ENCODE measurements around the gene PDE4B. TPM values are rescaled to one million over a fixed set of nuclear protein-coding genes. Genes with fewer than 3 reads are reported as not detected.
"Not testable (repeated sequence)": the region's sequence is repeated elsewhere in the genome, so short reads cannot be mapped to it uniquely, and the experiment has no call there.

Gene PDE4B
- total RNA-seq, 2 experiments from 2014 or later: 42.2 to 71.2 TPM

GRCh38 chr1:65825741-65826140 is 33.0 kb downstream of the PDE4B start:
- Mint-ChIP-seq H3K4me1 (peaks cover 14% of the 10 kb centered on the region), H3K9me3 (ENCODE audit: low read depth) (peaks cover 3% of the 10 kb centered on the region), H3K4me3 (no peak overlapping the region), H3K27me3 (peaks cover 62% of the 10 kb centered on the region), H3K27ac (no peak overlapping the region), H3K36me3 (peaks cover 11% of the 10 kb centered on the region)
- CTCF ChIA-PET: no interaction called here
- no peak for DNase-seq
- ATAC-seq: no peak

DNA sequence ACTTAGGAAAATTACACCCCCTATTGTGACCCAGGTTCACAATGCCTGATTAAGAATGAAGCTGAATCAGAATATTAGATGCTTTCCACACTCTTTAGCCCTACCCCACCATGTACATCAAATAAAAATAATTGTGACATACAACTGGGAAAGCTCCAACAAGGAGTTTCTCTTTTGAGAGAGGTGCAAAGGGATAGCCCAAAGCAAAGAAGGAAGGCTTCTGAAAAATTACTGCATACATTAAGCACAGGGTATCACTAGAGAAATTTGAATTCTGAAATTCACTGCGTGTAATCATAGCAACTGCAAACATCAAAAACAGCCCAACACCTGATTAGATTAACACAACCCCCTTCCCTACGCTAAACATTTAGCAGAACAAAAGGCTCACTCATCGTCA is 34.1 kb downstream of the PDE4B start:
- Mint-ChIP-seq H3K36me3 (peaks cover 11% of the 10 kb centered on the region), H3K4me1 (peaks cover 23% of the 10 kb centered on the region), H3K27me3 (peaks cover 57% of the 10 kb centered on the region), H3K27ac (no peak overlapping the region), H3K4me3 (no peak overlapping the region), H3K9me3 (ENCODE audit: low read depth) (peaks cover 3% of the 10 kb centered on the region)
- no peak for ATAC-seq
- no peak for DNase-seq
- CTCF ChIA-PET: no interaction called here

DNA sequence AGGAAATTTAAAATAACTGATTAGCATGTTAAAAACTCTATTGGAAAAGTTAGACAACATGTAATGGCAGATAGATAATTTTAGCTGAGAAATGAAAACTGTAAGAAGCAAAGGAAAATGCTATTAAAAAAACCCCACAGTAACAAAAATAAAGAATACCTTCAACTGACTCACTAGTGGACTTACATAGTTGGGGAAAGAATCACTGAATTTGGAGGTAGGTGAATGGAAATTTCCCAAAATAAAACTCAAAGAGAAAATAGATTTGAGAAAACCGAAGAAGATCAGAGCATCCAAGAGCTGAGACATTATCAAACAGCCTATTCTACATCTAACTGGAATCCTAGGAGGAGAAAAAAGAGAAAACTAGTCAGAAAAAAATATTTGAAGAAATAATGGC is 34.7 kb downstream of the PDE4B start:
- no peak for ATAC-seq
- H3K36me3 Mint-ChIP-seq: peaks cover 16% of the 10 kb centered on the region
- CTCF ChIA-PET: interaction anchor here (2.0 kb wide), 1 partner anchor 10 kb away, joined by 6 read pairs; no protein-coding TSS in a partner anchor
- H3K9me3 Mint-ChIP-seq (ENCODE audit: low read depth): peaks cover 3% of the 10 kb centered on the region
- H3K27ac Mint-ChIP-seq: no peak overlapping the region
- H3K27me3 Mint-ChIP-seq: peaks cover 59% of the 10 kb centered on the region
- H3K4me1 Mint-ChIP-seq: peaks cover 27% of the 10 kb centered on the region
- DNase-seq: no peak
- no peak overlapping the region for H3K4me3 Mint-ChIP-seq

DNA sequence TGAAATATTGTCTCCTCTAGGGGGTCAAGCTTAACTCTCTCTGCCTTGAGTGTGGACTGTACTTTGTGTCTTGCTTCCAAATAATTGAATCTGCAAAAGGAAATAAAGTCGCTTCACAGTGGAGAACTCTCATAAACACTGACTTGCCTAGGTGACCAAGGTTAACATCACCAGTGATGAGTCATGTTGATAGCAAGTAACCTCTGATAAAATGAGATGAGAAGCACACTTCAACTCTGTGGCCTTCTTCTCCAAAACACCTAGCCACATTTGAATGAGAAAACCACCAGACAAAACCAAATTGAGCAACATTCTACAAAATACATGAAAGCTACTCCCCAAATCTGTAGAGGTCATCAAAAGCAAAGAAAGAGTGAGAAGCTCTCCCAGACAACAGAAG is 37.6 kb downstream of the PDE4B start:
- CTCF ChIA-PET: interaction anchor here (0.7 to 2.0 kb wide), 8 partner anchors 9 to 616 kb away, joined by 3 to 8 read pairs (median 4); no protein-coding TSS in a partner anchor
- Mint-ChIP-seq H3K9me3 (ENCODE audit: low read depth) (no peaks in the 10 kb centered on the region), H3K4me3 (peak overlapping the region; percentile 2), H3K27me3 (peaks cover 56% of the 10 kb centered on the region), H3K36me3 (peaks cover 14% of the 10 kb centered on the region), H3K4me1 (peaks cover 28% of the 10 kb centered on the region), H3K27ac (peak overlapping the region; percentile 75)
- DNase-seq: peak; percentile 65
- peak; percentile 99 for ATAC-seq

GRCh38 chr1:65832296-65832695 is 39.6 kb downstream of the PDE4B start:
- CTCF ChIA-PET: interaction anchor here (1.5 kb wide), 1 partner anchor 20 kb away, joined by 4 read pairs; no protein-coding TSS in a partner anchor
- H3K27me3 Mint-ChIP-seq: peaks cover 44% of the 10 kb centered on the region

GRCh38 chr1:65836686-65837085 is 44.0 kb downstream of the PDE4B start:
- CTCF ChIA-PET: interaction anchor here (1.7 kb wide), 1 partner anchor 29 kb away, joined by 4 read pairs; no protein-coding TSS in a partner anchor

More at GRCh38 chr1:65832296-65832695, 39.6 kb downstream of the PDE4B start:
- no peak for ATAC-seq
- no peaks in the 10 kb centered on the region for H3K9me3 Mint-ChIP-seq (ENCODE audit: low read depth)
- no peak for DNase-seq
- peaks cover 12% of the 10 kb centered on the region for H3K36me3 Mint-ChIP-seq
- no peak overlapping the region for H3K27ac Mint-ChIP-seq
- H3K4me1 Mint-ChIP-seq: peaks cover 28% of the 10 kb centered on the region
- H3K4me3 Mint-ChIP-seq: no peak overlapping the region

DNA sequence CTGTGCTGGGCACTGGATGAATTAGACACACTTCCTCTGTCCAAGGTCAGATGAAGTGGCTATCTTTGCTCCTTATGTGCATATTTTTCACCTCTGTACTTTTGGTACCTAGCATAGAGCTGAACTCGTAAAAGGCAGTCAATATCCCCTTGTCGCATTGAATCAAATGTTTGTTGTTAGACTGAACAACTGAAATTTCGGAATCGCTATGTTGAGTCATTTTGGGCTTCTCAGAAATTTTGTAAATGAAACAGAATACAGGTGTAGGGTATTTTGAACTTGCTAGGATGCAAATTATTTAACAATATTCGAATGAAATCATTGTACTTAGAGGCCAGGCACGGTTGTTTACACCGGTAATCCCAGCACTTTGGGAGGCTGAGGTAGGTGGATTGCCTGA is 48.0 kb downstream of the PDE4B start:
- Mint-ChIP-seq H3K4me3 (no peak overlapping the region), H3K27me3 (peaks cover 27% of the 10 kb centered on the region), H3K4me1 (no peaks in the 10 kb centered on the region), H3K27ac (no peak overlapping the region), H3K9me3 (ENCODE audit: low read depth) (no peaks in the 10 kb centered on the region), H3K36me3 (peaks cover 10% of the 10 kb centered on the region)
- CTCF ChIA-PET: no interaction called here
- DNase-seq: no peak
- ATAC-seq: no peak

More at GRCh38 chr1:65836686-65837085, 44.0 kb downstream of the PDE4B start:
- H3K27me3 Mint-ChIP-seq: peaks cover 43% of the 10 kb centered on the region
- DNase-seq (no peak), ATAC-seq (no peak)
- peaks cover 6% of the 10 kb centered on the region for H3K4me1 Mint-ChIP-seq
- H3K9me3 Mint-ChIP-seq (ENCODE audit: low read depth): no peaks in the 10 kb centered on the region
- peaks cover 15% of the 10 kb centered on the region for H3K36me3 Mint-ChIP-seq
- no peak overlapping the region for H3K4me3 Mint-ChIP-seq
- H3K27ac Mint-ChIP-seq: no peak overlapping the region

- Mint-ChIP-seq H3K4me1 (no peaks in the 10 kb centered on the region), H3K27ac (no peak overlapping the region), H3K36me3 (peaks cover 9% of the 10 kb centered on the region), H3K27me3 (peaks cover 27% of the 10 kb centered on the region), H3K9me3 (ENCODE audit: low read depth) (no peaks in the 10 kb centered on the region), H3K4me3 (no peak overlapping the region)
- CTCF ChIA-PET: no interaction called here
- no peak for ATAC-seq
- DNase-seq: no peak
Observed at GRCh38 chr1:65844296-65844695, 51.6 kb downstream of the PDE4B start.

GRCh38 chr1:65844821-65845534 is 52.3 kb downstream of the PDE4B start:
- ATAC-seq (no peak), DNase-seq (no peak)
- Mint-ChIP-seq H3K27me3 (peaks cover 24% of the 10 kb centered on the region), H3K4me1 (no peaks in the 10 kb centered on the region), H3K36me3 (peaks cover 8% of the 10 kb centered on the region), H3K27ac (no peak overlapping the region), H3K9me3 (ENCODE audit: low read depth) (no peaks in the 10 kb centered on the region), H3K4me3 (no peak overlapping the region)
- CTCF ChIA-PET: no interaction called here

- Mint-ChIP-seq H3K36me3 (peaks cover 11% of the 10 kb centered on the region), H3K27me3 (peaks cover 27% of the 10 kb centered on the region), H3K4me1 (no peaks in the 10 kb centered on the region), H3K4me3 (no peak overlapping the region), H3K9me3 (ENCODE audit: low read depth) (no peaks in the 10 kb centered on the region), H3K27ac (no peak overlapping the region)
- CTCF ChIA-PET: no interaction called here
- DNase-seq (no peak), ATAC-seq (no peak)
Observed at GRCh38 chr1:65845535-65846060, 52.9 kb downstream of the PDE4B start.

- H3K36me3 Mint-ChIP-seq: peaks cover 8% of the 10 kb centered on the region
- H3K27me3 Mint-ChIP-seq: peaks cover 25% of the 10 kb centered on the region
- no peak overlapping the region for H3K4me3 Mint-ChIP-seq
- H3K9me3 Mint-ChIP-seq (ENCODE audit: low read depth): no peaks in the 10 kb centered on the region
- no peaks in the 10 kb centered on the region for H3K4me1 Mint-ChIP-seq
- no peak for ATAC-seq
- H3K27ac Mint-ChIP-seq: no peak overlapping the region
- CTCF ChIA-PET: no interaction called here
- no peak for DNase-seq
Observed at GRCh38 chr1:65846866-65847265, 54.2 kb downstream of the PDE4B start.

GRCh38 chr1:65850281-65850680 is 57.6 kb downstream of the PDE4B start:
- H3K27me3 Mint-ChIP-seq: peaks cover 26% of the 10 kb centered on the region
- H3K27ac Mint-ChIP-seq: no peak overlapping the region
- H3K9me3 Mint-ChIP-seq (ENCODE audit: low read depth): no peaks in the 10 kb centered on the region

GRCh38 chr1:65856591-65856990 is 63.9 kb downstream of the PDE4B start:
- H3K27ac Mint-ChIP-seq, H3K4me1 Mint-ChIP-seq: not testable (repeated sequence)
- H3K27me3 Mint-ChIP-seq: peaks cover 43% of the 10 kb centered on the region

More at GRCh38 chr1:65850281-65850680, 57.6 kb downstream of the PDE4B start:
- CTCF ChIA-PET: no interaction called here
- Mint-ChIP-seq H3K36me3 (peaks cover 6% of the 10 kb centered on the region), H3K4me3 (no peak overlapping the region), H3K4me1 (no peaks in the 10 kb centered on the region)
- ATAC-seq: no peak
- DNase-seq: no peak

GRCh38 chr1:65866439-65866838 is 73.7 kb downstream of the PDE4B start:
- H3K9me3 Mint-ChIP-seq (ENCODE audit: low read depth): peaks cover 10% of the 10 kb centered on the region
- peaks cover 40% of the 10 kb centered on the region for H3K27me3 Mint-ChIP-seq
- peaks cover 33% of the 10 kb centered on the region for H3K36me3 Mint-ChIP-seq
- ATAC-seq: peak; percentile 95
- H3K4me1 Mint-ChIP-seq: peaks cover 17% of the 10 kb centered on the region
- H3K27ac Mint-ChIP-seq: peak overlapping the region; percentile 56
- DNase-seq: no peak
- no peak overlapping the region for H3K4me3 Mint-ChIP-seq
- CTCF ChIA-PET: interaction anchor here (1.0 to 1.8 kb wide), 2 partner anchors 30 to 54 kb away, joined by 3 to 4 read pairs; no protein-coding TSS in a partner anchor

More at GRCh38 chr1:65856591-65856990, 63.9 kb downstream of the PDE4B start:
- DNase-seq; CTCF ChIA-PET; H3K36me3 Mint-ChIP-seq; ATAC-seq; H3K9me3 Mint-ChIP-seq (ENCODE audit: low read depth); H3K4me3 Mint-ChIP-seq: not testable (repeated sequence)
